AG04449 (cell line): ENCODE data around the gene ZNF283.

Experiments used
- CTCF ChIA-PET: fragments of 350-600 bp; formaldehyde crosslinking; extraction: SDS; loops from one replicate; lab custom pipeline; 2021; ENCODE audit warnings: antibody characterized with exemption; lab: Yijun Ruan, JAX
- POLR2A ChIA-PET: fragments of 400-600, 350-600 bp; formaldehyde crosslinking; extraction: SDS; loops from one replicate; lab custom pipeline; 2020; ENCODE audit warnings: antibody characterized with exemption, inconsistent platforms; lab: Yijun Ruan, JAX
- DNase-seq: peaks from one replicate; pipeline ENCODE4 v3.0.0-alpha.2; 2010; ENCODE audit warnings: low read depth, low spot score
- H3K4me3 ChIP-seq: 2 replicates; pipeline ENCODE4 v1.5.1; 2011; ENCODE audit warnings: low read depth, mild to moderate bottlenecking, control low read depth, low read length
- TF ChIP-seq, protein P1 (sequence below): IDR thresholded peaks from one replicate; pipeline ENCODE4 v1.5.1; 2011; ENCODE audit warnings: mild to moderate bottlenecking, moderate library complexity, low read length, control low read depth, inconsistent platforms; ENCODE audit not compliant: insufficient read depth; ENCODE audit errors: missing control alignments

The ZNF283 gene

DNA sequence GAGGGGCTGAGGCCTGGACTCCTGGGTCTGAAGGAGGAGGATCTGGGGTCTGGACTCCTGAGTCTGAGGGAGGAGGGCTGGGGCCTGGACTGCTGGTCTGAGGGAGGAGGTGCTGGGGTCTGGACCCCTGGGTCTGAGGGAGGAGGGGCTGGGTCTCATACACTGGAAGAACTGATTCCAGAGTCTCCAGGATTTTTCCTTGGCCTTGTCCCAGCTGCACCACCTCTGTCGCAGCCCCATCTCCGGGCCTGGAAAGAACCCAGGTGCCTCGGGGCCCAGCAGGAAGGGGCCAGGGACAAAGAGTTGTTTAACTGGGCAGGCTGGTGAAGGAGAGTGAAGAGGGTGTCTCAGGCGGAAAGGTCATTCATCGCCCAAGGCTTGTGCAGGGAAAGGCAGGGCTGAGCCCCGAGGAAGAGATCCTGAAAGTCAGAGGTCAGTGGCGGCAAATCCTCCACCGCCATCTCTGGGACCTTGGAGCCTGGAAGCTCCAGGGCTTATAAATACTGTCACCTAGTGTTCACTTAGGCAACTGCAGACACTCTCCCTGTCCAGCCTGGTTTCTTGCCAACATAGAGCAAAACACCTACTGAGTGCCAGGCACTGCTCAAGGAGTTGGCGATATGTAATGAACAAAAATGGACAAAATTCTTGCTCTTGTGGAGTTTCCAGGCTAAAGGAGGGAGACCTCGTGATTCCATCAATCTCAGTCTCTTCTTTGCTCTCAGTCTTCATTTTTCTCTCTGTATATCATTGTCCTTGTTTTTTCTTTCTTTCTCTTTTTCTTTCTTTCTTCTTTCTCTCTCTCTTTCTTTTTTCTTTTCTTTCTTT lies 41.9 kb upstream of the ZNF283 start:
- H3K4me3 ChIP-seq: no peak overlapping the region; the same call in 1 of the 2 replicates
- no peak for DNase-seq
- CTCF ChIA-PET: interaction anchor here (0.6 to 5.0 kb wide), 23 partner anchors 9 to 230 kb away, joined by 3 to 103 read pairs (median 4); partner anchors contain the start of gene PLAUR
- POLR2A ChIA-PET: interaction anchor here (0.8 to 1.2 kb wide), 4 partner anchors 32 to 120 kb away, joined by 3 to 5 read pairs (median 4); partner anchors contain the start of gene PLAUR
- TF ChIP-seq, protein P1, sequence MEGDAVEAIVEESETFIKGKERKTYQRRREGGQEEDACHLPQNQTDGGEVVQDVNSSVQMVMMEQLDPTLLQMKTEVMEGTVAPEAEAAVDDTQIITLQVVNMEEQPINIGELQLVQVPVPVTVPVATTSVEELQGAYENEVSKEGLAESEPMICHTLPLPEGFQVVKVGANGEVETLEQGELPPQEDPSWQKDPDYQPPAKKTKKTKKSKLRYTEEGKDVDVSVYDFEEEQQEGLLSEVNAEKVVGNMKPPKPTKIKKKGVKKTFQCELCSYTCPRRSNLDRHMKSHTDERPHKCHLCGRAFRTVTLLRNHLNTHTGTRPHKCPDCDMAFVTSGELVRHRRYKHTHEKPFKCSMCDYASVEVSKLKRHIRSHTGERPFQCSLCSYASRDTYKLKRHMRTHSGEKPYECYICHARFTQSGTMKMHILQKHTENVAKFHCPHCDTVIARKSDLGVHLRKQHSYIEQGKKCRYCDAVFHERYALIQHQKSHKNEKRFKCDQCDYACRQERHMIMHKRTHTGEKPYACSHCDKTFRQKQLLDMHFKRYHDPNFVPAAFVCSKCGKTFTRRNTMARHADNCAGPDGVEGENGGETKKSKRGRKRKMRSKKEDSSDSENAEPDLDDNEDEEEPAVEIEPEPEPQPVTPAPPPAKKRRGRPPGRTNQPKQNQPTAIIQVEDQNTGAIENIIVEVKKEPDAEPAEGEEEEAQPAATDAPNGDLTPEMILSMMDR: peak; percentile 91

DNA sequence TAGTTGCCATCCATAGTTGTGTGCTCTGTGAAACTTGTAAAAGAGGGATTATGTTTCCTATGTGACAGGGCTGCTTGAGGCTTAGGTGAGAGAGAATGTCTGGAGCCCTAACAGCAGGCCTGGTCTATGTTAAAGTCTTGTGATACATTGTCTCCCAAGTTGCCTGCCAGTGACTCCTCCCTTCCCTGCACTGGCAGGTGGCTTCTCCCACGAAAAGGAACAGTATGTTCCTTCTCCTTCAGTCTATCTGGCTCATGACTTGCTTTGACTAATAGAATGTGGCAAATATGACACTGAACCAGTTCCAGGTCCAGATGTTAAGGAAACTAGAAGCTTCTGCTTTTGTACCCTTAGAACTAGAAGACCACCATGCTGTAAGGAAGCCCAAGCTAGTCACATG lies 40.5 kb upstream of the ZNF283 start:
- TF ChIP-seq, protein P1: no peak
- no peak for DNase-seq
- ChIA-PET POLR2A (no interaction called here), CTCF (interaction anchor here (0.9 to 5.0 kb wide), 7 partner anchors 11 to 118 kb away, joined by 3 to 103 read pairs (median 4); no protein-coding TSS in a partner anchor)
- no peak overlapping the region for H3K4me3 ChIP-seq

DNA sequence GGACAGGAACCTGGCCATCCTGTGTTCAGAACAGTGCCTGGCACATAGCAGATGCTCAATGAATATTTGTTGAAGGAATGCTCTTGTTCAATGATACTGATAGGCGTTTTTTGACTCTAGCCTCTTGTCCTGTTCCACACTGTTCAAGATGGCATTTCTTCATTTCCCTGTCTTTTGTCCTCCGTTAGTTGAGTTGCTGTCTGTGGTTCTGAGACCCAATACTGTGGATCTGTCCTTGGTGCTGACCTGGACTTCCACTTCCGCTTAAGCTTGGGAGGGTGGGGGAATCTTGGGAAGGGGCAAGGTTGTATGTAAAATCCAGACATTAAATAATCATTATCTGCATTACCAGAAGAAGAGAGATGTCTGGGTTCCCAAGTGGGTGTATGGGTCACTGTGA lies 38.1 kb upstream of the ZNF283 start:
- ChIA-PET POLR2A (interaction anchor here (0.6 kb wide), 2 partner anchors 43 to 119 kb away, joined by 3 to 4 read pairs; partner anchors contain the start of gene PLAUR), CTCF (interaction anchor here (1.3 to 1.8 kb wide), 3 partner anchors 17 to 120 kb away, joined by 3 to 6 read pairs (median 3); no protein-coding TSS in a partner anchor)
- no peak for DNase-seq
- TF ChIP-seq, protein P1: no peak
- no peak overlapping the region for H3K4me3 ChIP-seq

DNA sequence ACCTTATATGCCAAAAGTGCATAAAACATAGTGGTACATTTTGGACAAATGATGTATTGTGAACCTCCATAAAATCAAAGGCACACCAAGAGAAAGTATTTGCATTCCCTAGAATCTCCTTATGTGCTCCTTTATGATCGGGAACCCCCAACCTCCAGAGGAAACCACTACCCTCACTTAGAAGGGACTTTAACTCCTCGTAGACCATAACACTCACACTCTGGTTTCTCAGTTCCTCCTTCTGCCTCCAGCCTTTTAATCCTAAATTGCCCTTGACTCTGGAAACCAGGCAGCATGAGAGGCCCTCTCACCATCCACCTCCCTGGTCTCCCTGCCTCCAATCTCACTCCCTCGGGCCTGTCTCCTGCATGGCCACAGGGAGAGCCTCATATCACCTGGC lies 36.5 kb upstream of the ZNF283 start:
- no peak overlapping the region for H3K4me3 ChIP-seq
- DNase-seq: no peak
- TF ChIP-seq, protein P1: no peak
- POLR2A ChIA-PET: interaction anchor here (0.6 kb wide), 1 partner anchor 120 kb away, joined by 3 read pairs; the partner anchor contains the start of gene PLAUR
- CTCF ChIA-PET: interaction anchor here (1.3 to 1.8 kb wide), 3 partner anchors 18 to 122 kb away, joined by 3 to 6 read pairs (median 3); no protein-coding TSS in a partner anchor

DNA sequence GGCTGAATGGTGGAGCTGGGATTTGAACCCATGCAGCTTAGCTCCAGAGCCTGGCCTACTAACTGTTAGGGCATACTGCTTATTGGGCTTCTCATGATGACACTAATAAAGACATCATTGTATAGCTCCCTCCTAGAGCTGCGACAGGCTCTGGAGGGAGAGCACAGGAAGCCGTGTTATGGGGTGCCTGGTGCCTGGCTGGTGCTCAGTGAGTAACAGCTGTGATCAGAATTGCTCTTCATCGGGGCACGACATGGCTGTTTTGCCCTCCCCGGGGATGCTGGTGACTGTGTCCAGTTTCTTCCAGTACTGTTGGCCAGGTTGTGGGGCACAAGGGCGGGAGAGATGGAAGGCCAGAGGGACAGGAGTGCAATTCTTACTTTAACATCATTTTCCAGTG lies 30.0 kb upstream of the ZNF283 start:
- TF ChIP-seq, protein P1: no peak
- POLR2A ChIA-PET: no interaction called here
- H3K4me3 ChIP-seq: no peak overlapping the region
- no peak for DNase-seq
- CTCF ChIA-PET: interaction anchor here (1.0 to 1.8 kb wide), 8 partner anchors 10 to 129 kb away, joined by 3 to 7 read pairs (median 4); no protein-coding TSS in a partner anchor

DNA sequence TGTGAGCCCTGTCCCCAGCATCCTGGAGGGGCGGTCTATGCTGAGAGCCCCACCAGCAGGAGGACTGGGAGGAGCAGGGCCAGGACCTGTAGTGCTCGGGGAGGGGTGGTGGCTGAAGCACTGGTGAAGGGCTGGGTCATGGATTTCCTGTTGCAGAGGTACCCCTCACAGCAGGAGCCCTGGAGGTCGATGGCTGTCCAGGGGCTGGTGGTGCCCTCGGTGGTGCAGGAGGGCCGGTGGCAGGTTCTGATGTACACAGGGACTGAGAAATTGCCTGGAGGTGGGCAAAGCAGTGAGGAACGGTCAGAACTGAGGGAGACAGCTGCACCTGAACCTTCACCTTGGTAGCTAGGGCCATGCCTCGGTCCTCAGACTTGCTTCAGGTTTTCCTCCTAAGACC lies 29.6 kb upstream of the ZNF283 start:
- POLR2A ChIA-PET: no interaction called here
- CTCF ChIA-PET: interaction anchor here (1.0 to 1.8 kb wide), 6 partner anchors 10 to 53 kb away, joined by 3 to 7 read pairs (median 4); no protein-coding TSS in a partner anchor

More for the DNA sequence above, 29.6 kb upstream of the ZNF283 start:
- TF ChIP-seq, protein P1: no peak
- DNase-seq: no peak
- no peak overlapping the region for H3K4me3 ChIP-seq
